H1 (cell line): ENCODE data around the gene SAP30L. TPM values are rescaled to one million over a fixed set of nuclear protein-coding genes. Genes with fewer than 3 reads are reported as not detected.

Source experiments
- CTCF ChIA-PET: fragments of 300-600 bp; sonication (Branson Sonifier 250); formaldehyde crosslinking; loops from one replicate; lab custom pipeline; 2021; ENCODE audit not compliant: partially characterized antibody; lab: Charles Lee
- POLR2A ChIA-PET: fragments of 300-600 bp; sonication (Branson Sonifier 250); formaldehyde crosslinking; loops from one replicate; lab custom pipeline; 2021; ENCODE audit warnings: inconsistent platforms; ENCODE audit not compliant: partially characterized antibody; lab: Charles Lee
- DNase-seq, 2 experiments: peaks; one replicate each; pipeline versions ENCODE4 v3.0.0 to v3.0.0-alpha.2; 2010 to 2022; ENCODE audit warnings: low spot score in 2 of 2, low read depth in 1 of 2, mixed read lengths in 1 of 2
- FAIRE-seq: peaks from 2 replicates; lab custom pipeline; 2011; peaks lifted over from hg19 to GRCh38; lab: Jason Lieb, UNC
- H2AFZ ChIP-seq: 2 replicates; pipeline ENCODE4 v1.8.1; 2012; ENCODE audit warnings: low read length, inconsistent platforms
- H2AK5ac ChIP-seq: 2 replicates; pipeline ENCODE4 v1.6.1; 2013; ENCODE audit warnings: low read depth, low read length
- H2BK120ac ChIP-seq: replicated peaks from 2 replicates; pipeline ENCODE3; 2013; ENCODE audit warnings: low read depth, low read length, inconsistent platforms
- H2BK12ac ChIP-seq: 2 replicates; pipeline ENCODE4 v1.6.1; 2013; ENCODE audit warnings: low read depth, low read length
- H2BK15ac ChIP-seq: 2 replicates; pipeline ENCODE4 v1.6.1; 2013; ENCODE audit warnings: low read length
- H2BK20ac ChIP-seq: 2 replicates; pipeline ENCODE4 v1.6.1; 2013; ENCODE audit warnings: low read length
- H2BK5ac ChIP-seq: 2 replicates; pipeline ENCODE4 v1.6.1; 2013; ENCODE audit warnings: low read depth, low read length
- H3K14ac ChIP-seq: 2 replicates; pipeline ENCODE4 v1.6.1; 2013; ENCODE audit warnings: inconsistent platforms; ENCODE audit not compliant: insufficient read length
- H3K18ac ChIP-seq: 2 replicates; pipeline ENCODE4 v1.6.1; 2013; ENCODE audit warnings: low read length; ENCODE audit errors: extremely low read depth
- H3K23ac ChIP-seq: 2 replicates; pipeline ENCODE4 v1.6.1; 2013; ENCODE audit warnings: inconsistent platforms; ENCODE audit not compliant: insufficient read length
- H3K23me2 ChIP-seq: 2 replicates; pipeline ENCODE4 v1.6.1; 2013; ENCODE audit warnings: low read depth, low read length
- H3K27ac ChIP-seq: 2 replicates; pipeline ENCODE4 v1.6.1; 2011; ENCODE audit warnings: low read depth, low read length, inconsistent platforms
- H3K27me3 ChIP-seq, 4 experiments: replicated peaks in 1 of 4; 1 replicate in 1 of 4; 2 replicates in 3 of 4; pipeline versions ENCODE4 v1.6.1 to v1.8.1; 2011 to 2013; ENCODE audit warnings: low read length in 3 of 4, mild to moderate bottlenecking in 3 of 4, inconsistent platforms in 2 of 4, mixed read lengths in 2 of 4, moderate library complexity in 1 of 4; ENCODE audit not compliant: control insufficient read depth in 3 of 4, insufficient read depth in 3 of 4; ENCODE audit errors: extremely low read depth in 1 of 4
- H3K36me3 ChIP-seq, 4 experiments: 2 replicates each; pipeline versions ENCODE4 v1.6.1 to v1.8.1; 2011 to 2013; ENCODE audit warnings: mild to moderate bottlenecking in 4 of 4, low read length in 3 of 4, moderate library complexity in 2 of 4, control low read depth in 1 of 4, inconsistent platforms in 1 of 4; ENCODE audit not compliant: insufficient read depth in 4 of 4, control insufficient read depth in 2 of 4
- H3K4ac ChIP-seq: replicated peaks from 2 replicates; pipeline ENCODE3; 2013; ENCODE audit warnings: low read length, low read depth, mixed read lengths, inconsistent platforms; ENCODE audit not compliant: insufficient read length
- H3K4me1 ChIP-seq, 4 experiments: replicated peaks in 1 of 4; 1 replicate in 1 of 4; 2 replicates in 3 of 4; pipeline versions ENCODE4 v1.6.1 to v1.8.1; 2011 to 2013; ENCODE audit warnings: low read length in 3 of 4, inconsistent platforms in 2 of 4, mixed read lengths in 1 of 4; ENCODE audit not compliant: insufficient read depth in 4 of 4, control insufficient read depth in 3 of 4
- H3K4me2 ChIP-seq, 2 experiments: 2 replicates each; pipeline versions ENCODE4 v1.6.1 to v1.8.1; 2011 to 2013; ENCODE audit warnings: low read depth in 2 of 2, low read length in 2 of 2, control low read depth in 1 of 2, inconsistent platforms in 1 of 2, mild to moderate bottlenecking in 1 of 2; ENCODE audit not compliant: insufficient read depth in 1 of 2
- H3K4me3 ChIP-seq, 4 experiments: fragments of 200-600, 300-600 bp in 1 of 4; sonication (generic), shearing (Covaris generic), sonication (Bioruptor Twin) in 1 of 4; 2 replicates each; pipeline versions ENCODE4 v1.5.1 to v1.8.1; 2011 to 2016; ENCODE audit warnings: low read length in 4 of 4, low read depth in 3 of 4, control low read depth in 2 of 4, inconsistent platforms in 2 of 4, mild to moderate bottlenecking in 2 of 4, mixed read lengths in 1 of 4, moderate library complexity in 1 of 4; ENCODE audit not compliant: insufficient read depth in 2 of 4; ENCODE audit errors: extremely low read depth in 1 of 4
- H3K56ac ChIP-seq: replicated peaks from 2 replicates; pipeline ENCODE3; 2013; ENCODE audit warnings: low read depth, mild to moderate bottlenecking, mixed read lengths, low read length, inconsistent platforms; ENCODE audit not compliant: insufficient read length
- H3K79me1 ChIP-seq: 2 replicates; pipeline ENCODE4 v1.6.1; 2013; ENCODE audit warnings: low read depth, low read length, control low read depth
- H3K79me2 ChIP-seq, 2 experiments: 2 replicates each; pipeline versions ENCODE4 v1.6.1 to v1.8.1; 2012 to 2013; ENCODE audit warnings: low read length in 2 of 2, mild to moderate bottlenecking in 2 of 2, inconsistent platforms in 1 of 2; ENCODE audit not compliant: insufficient read depth in 2 of 2, control insufficient read depth in 1 of 2
- H3K9ac ChIP-seq, 4 experiments: replicated peaks in 1 of 4; 1 replicate in 1 of 4; 2 replicates in 3 of 4; pipeline versions ENCODE4 v1.6.1 to v1.8.1; 2011 to 2013; ENCODE audit warnings: low read depth in 3 of 4, low read length in 3 of 4, control low read depth in 2 of 4, mild to moderate bottlenecking in 2 of 4, moderate library complexity in 2 of 4, inconsistent platforms in 1 of 4; ENCODE audit errors: extremely low read depth in 1 of 4
- H3K9me3 ChIP-seq, 2 experiments: 2 replicates each; pipeline versions ENCODE4 v1.6.1 to v1.8.1; 2012 to 2013; ENCODE audit warnings: mild to moderate bottlenecking in 2 of 2, moderate library complexity in 2 of 2, control low read depth in 1 of 2, inconsistent platforms in 1 of 2, low read depth in 1 of 2, low read length in 1 of 2, mixed read lengths in 1 of 2; ENCODE audit not compliant: insufficient read depth in 2 of 2
- H4K20me1 ChIP-seq, 2 experiments: replicated peaks in 1 of 2; 2 replicates each; pipeline versions ENCODE3 to v1.8.1; 2011 to 2013; ENCODE audit warnings: inconsistent platforms in 2 of 2, low read length in 2 of 2, mild to moderate bottlenecking in 1 of 2; ENCODE audit not compliant: insufficient read depth in 2 of 2, control insufficient read depth in 1 of 2
- H4K5ac ChIP-seq: 2 replicates; pipeline ENCODE4 v1.6.1; 2013; ENCODE audit warnings: low read length, low read depth, mixed read lengths, inconsistent platforms; ENCODE audit not compliant: insufficient read length
- H4K8ac ChIP-seq: 2 replicates; pipeline ENCODE4 v1.8.0; 2013; ENCODE audit warnings: mild to moderate bottlenecking, moderate library complexity, low read length, inconsistent platforms; ENCODE audit not compliant: insufficient read depth; ENCODE audit errors: extremely low read depth
- H4K91ac ChIP-seq: replicated peaks from 2 replicates; pipeline ENCODE3; 2013; ENCODE audit warnings: low read length, mixed read lengths, inconsistent platforms; ENCODE audit not compliant: insufficient read length
- CHD2 ChIP-seq: IDR thresholded peaks from 2 replicates; pipeline ENCODE4 v1.6.1; 2012; ENCODE audit warnings: low read length, improper control_type of control experiment
- POLR2A ChIP-seq, 2 experiments: IDR thresholded peaks; 1 replicate in 1 of 2; 2 replicates in 1 of 2; pipeline ENCODE4 v1.6.1; 2011; ENCODE audit warnings: low read depth in 2 of 2, low read length in 2 of 2, mild to moderate bottlenecking in 2 of 2; ENCODE audit errors: control extremely low read depth in 1 of 2
- RNF2 ChIP-seq: fragments of 200-900, 300-1000 bp; sonication (generic); IDR thresholded peaks from 2 replicates; pipeline ENCODE4 v1.7.1; 2016; ENCODE audit warnings: borderline replicate concordance, low read depth, mild to moderate bottlenecking, antibody characterized with exemption, low read length; ENCODE audit not compliant: poor library complexity, severe bottlenecking; ENCODE audit errors: missing control alignments
- RXRA ChIP-seq: IDR thresholded peaks from 2 replicates; pipeline ENCODE4 v1.6.1; 2011; ENCODE audit warnings: low read depth, mild to moderate bottlenecking, low read length, moderate library complexity; ENCODE audit not compliant: insufficient read depth
- TAF1 ChIP-seq: IDR thresholded peaks from 2 replicates; pipeline ENCODE4 v1.6.1; 2011; ENCODE audit warnings: mild to moderate bottlenecking, low read depth, low read length
- WGBS, 2 experiments: shearing (Covaris generic) in 1 of 2; methylation state at CpG; one replicate each; pipeline versions ENCODE4 v1.1.6 to v1.1.7; 2013 to 2015; ENCODE audit warnings: low lambda C conversion rate in 2 of 2, mixed read lengths in 2 of 2, inconsistent platforms in 1 of 2, low coverage in 1 of 2, missing lambda C conversion rate in 1 of 2; ENCODE audit not compliant: insufficient replicate concordance in 2 of 2, insufficient coverage in 1 of 2, insufficient read length in 1 of 2; ENCODE audit errors: extremely low coverage in 1 of 2, missing lambda C conversion rate in 1 of 2; 5-methylcytosine and 5-hydroxymethylcytosine counted together
- polyA plus RNA-seq, 7 experiments: library from polyadenylated mRNA; depleted of rRNA in 3 of 7; stranded (reverse) in 5 of 7; unstranded in 2 of 7; fragments of >200 nt in 5 of 7; fragments of 200-250 nt in 2 of 7; gene quantifications; 1 replicate in 5 of 7; 2 replicates in 1 of 7; 4 replicates in 1 of 7; pipeline versions ENCODE4 v1.2.1 to v1.2.3, GENCODE V29; 2011 to 2013; ENCODE audit warnings: missing spikeins in 2 of 7, mixed read lengths in 2 of 7
- total RNA-seq: library from RNA; stranded (reverse); fragmentation: NEBNext Ultra II Directional; extraction: Animal tissue kit (Norgen Biotek cat#: 25700); gene quantifications from 2 replicates; pipeline ENCODE4 v1.2.1, GENCODE V29; 2021

The SAP30L gene
- total and polyA plus RNA-seq, 2 of the 8 experiments (the other 6 are each of a cell fraction or from before 2014, with no cell fraction given) = 12.2 to 31.5 TPM

- no peaks in the 10 kb centered on the region for H3K36me3 ChIP-seq
- no peak overlapping the region for H2BK5ac ChIP-seq
- ChIA-PET CTCF (interaction anchor here (0.7 to 16.1 kb wide), 31 partner anchors 11 to 492 kb away, joined by 3 to 273 read pairs (median 6); partner anchors contain the start of gene HAND1), POLR2A (no interaction called here)
- H3K4me1 ChIP-seq = peaks cover 0 to 4% (median 3%) of the 10 kb centered on the region in 4 experiments; a peak in 4 of 7 replicates
- no peak overlapping the region for H2BK120ac ChIP-seq
- no peak overlapping the region for H3K27ac ChIP-seq
- no peak overlapping the region for H2BK20ac ChIP-seq
- H4K20me1 ChIP-seq = peaks cover 0 to 2% of the 10 kb centered on the region in 2 experiments
- H2BK15ac ChIP-seq = no peak overlapping the region
- H3K23ac ChIP-seq = no peak overlapping the region
- H3K23me2 ChIP-seq = no peaks in the 10 kb centered on the region
- H2AK5ac ChIP-seq = no peak overlapping the region
- H3K9me3 ChIP-seq = no peaks in the 10 kb centered on the region
- H3K4me2 ChIP-seq = no peak overlapping the region
- H3K18ac ChIP-seq = no peak overlapping the region
- no peak overlapping the region for H4K5ac ChIP-seq
- no peak overlapping the region for H3K4ac ChIP-seq
- no peak for FAIRE-seq
- no peak overlapping the region for H3K9ac ChIP-seq
- no peak overlapping the region for H2BK12ac ChIP-seq
- H3K14ac ChIP-seq = no peak overlapping the region
- peaks cover 23 to 40% (median 34%) of the 10 kb centered on the region in 4 experiments for H3K27me3 ChIP-seq
- no peak for DNase-seq
- WGBS, 2 experiments = 76% methylated on average over 5 of the region's 5 CpGs; no CpG with 5 or more reads in 1 of the 2 experiments
- TF ChIP-seq CHD2 (no peak), TAF1 (no peak), RNF2 (no peak), POLR2A (IDR thresholded peaks at IDR 0.05; ENCODE audit: control extremely low read depth in 1 of 2, low read depth in 2 of 2, low read length in 2 of 2) (no peak), RXRA (no peak)
- H4K8ac ChIP-seq = no peak overlapping the region
- H2AFZ ChIP-seq = no peak overlapping the region
- no peak overlapping the region for H3K56ac ChIP-seq
- no peaks in the 10 kb centered on the region for H3K79me1 ChIP-seq
- no peak overlapping the region for H4K91ac ChIP-seq
- no peak overlapping the region for H3K4me3 ChIP-seq
- no peaks in the 10 kb centered on the region for H3K79me2 ChIP-seq
These were observed 20.4 kb downstream of the SAP30L start for GRCh38 chr5:154466147-154466546.
